ENCODE measurements around the gene NUDT15.

NUDT15 gene

DNA sequence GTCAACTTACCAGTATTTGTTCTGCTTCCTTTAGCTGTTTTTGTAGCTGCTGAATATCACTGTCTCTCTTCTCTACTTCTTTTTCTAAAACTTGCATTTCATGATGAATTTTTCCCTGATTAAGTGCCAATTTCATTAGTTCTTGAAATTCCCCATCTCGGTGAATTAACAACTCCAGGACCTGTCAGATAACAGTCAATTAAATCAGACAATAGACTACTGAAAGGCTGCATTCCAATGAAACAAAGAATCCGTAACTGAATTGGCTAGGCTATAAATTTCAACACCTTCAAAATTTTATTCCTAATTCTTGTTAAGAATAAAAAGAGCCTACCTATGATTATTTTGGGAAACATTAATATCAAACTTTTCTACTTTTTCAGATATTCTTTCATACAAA lies 48.7 kb downstream of the NUDT15 start:
- no peak for DNase-seq
- in situ Hi-C loops (cut with HindIII; ENCODE audit: low pct_ligation_motif_present, low pct_unique_long_range_greater_than_20kb, low sequenced_read_pairs): no loop called here

DNA sequence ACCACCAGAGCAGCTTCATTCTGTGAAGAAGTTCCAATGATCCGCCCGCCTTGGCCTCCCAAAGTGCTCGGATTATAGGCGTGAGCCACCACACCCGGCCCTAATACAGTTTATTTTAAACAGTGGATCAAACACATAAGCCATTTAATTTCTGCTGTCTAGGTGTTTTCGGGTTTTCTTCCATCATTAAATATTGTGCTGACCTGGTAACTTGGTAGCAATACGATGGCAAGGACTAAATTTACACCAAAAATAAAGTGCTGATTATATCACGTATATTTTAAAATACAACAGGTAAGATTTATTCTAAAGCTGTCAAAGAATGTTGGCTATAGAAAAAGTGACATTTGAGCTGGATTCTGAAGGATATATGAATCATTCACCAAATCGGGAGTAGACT lies 56.1 kb downstream of the NUDT15 start:
- DNase-seq: no peak
- in situ Hi-C loops (cut with HindIII; ENCODE audit: low pct_ligation_motif_present, low pct_unique_long_range_greater_than_20kb, low sequenced_read_pairs): no loop called here

GRCh38 chr13:48094404-48094780 lies 56.9 kb downstream of the NUDT15 start:
- in situ Hi-C loops (cut with HindIII; ENCODE audit: low pct_ligation_motif_present, low pct_unique_long_range_greater_than_20kb, low sequenced_read_pairs): no loop called here
- peak; percentile 5 for DNase-seq

DNA sequence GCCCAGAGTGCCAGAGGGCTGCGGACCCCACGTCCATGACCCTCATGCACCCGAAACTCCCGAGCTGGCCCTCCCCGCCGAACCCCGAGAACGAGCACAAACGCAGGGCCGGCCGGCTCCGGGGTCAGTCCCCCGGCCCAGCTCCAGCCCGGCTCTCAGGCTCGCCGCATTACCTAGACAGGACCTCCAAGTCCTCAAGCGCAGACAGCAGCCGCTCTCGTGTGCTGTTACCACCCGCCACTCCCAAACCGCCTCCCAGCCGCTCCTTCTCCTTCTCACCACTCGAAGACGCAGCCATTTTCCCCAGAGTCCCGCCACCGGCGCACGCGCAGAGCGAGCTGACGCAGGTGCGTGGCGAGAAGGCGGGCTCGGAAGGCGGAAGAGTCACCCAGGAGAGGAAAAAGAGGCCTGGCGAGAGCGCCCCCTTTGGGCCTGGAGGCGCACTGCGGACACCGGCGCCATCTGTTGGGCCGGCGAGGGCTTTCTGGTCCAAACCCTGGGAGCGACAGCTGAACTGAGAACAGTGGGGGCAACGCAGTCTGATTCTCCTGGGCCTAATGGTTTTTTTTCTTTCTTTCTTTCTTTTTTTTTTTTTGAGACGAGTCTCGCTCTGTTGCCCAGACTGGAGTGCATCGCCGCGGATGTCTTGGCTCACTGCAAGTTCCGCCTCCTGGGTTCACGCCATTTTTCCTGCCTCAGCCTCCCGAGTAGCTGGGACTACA lies 57.4 kb downstream of the NUDT15 start, which contains the start of gene MED4:
Gene MED4 (minus strand): TSS at position 324 of the 722 bp plus-strand sequence. CDS start 26 bp downstream, at position 298.
- in situ Hi-C loops (cut with HindIII; ENCODE audit: low pct_ligation_motif_present, low pct_unique_long_range_greater_than_20kb, low sequenced_read_pairs): no loop called here

DNA sequence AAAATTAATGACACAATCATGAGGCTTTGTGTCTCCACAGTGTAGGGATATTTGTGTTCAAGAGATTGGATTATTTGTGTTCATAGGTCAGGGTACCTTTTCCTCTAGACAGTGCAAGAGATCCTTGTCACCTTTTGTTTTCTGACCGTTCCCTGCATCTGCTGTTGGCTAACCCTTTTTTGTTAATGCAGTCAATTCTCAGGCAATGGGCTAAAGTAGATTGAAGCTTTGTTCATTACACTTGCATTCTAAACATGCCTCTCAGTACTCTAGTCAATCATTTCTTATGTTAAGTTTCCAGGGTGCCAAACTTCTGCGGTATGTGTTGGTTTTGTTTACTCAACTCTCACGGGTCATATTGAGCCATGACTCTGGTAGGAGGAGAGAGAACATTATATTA lies 59.1 kb downstream of the NUDT15 start:
- DNase-seq: peak; percentile 61
- in situ Hi-C loops (cut with HindIII; ENCODE audit: low pct_ligation_motif_present, low pct_unique_long_range_greater_than_20kb, low sequenced_read_pairs): no loop called here

More for the DNA sequence above, 57.4 kb downstream of the NUDT15 start, which contains the start of gene MED4:
- DNase-seq: peak; percentile 93

Data from ACHN (cell line).